ENCODE results near the gene PWWP2A. TPM values are rescaled to one million over a fixed set of nuclear protein-coding genes. Genes with fewer than 3 reads are reported as not detected.

PWWP2A gene
- total RNA-seq, 1 experiment from 2014 or later = 15.3 TPM

DNA sequence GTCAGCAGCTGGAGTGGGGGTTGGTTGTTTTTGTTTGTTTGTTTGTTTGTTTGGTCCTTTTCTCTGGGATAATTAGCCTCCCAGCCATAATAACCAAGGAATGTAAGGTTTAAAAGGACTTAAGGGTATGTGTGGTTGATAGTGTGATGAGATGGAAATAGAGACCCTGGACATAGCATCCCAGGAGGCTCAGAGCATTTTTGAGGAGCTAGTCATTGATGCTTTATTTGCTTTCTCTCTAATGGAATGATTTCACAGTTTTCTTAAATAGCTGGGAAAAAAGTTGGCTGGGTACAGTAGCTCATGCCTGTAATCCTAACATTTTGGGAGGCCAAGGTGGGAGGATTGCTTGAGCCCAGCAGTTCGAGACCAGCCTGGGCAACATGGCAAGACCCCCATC, 65.2 kb downstream of the PWWP2A start:
- peaks cover 52% of the 10 kb centered on the region; the same call in 1 of the 2 replicates for H3K36me3 ChIP-seq (ENCODE audit: low read depth, low read length)

GRCh38 chr5:160049099-160049498, 70.2 kb downstream of the PWWP2A start:
- ChIA-PET CTCF (no interaction called here), POLR2A (ENCODE audit: unreplicated experiment) (no interaction called here)
- Histone ChIP-seq H3K79me2 (ENCODE audit: low read length) (no peaks in the 10 kb centered on the region), H2AFZ (ENCODE audit: low read length) (no peak overlapping the region), H3K9me3 (ENCODE audit: low read length) (no peaks in the 10 kb centered on the region), H3K9ac (ENCODE audit: low read length) (no peak overlapping the region), H3K36me3 (ENCODE audit: low read depth, low read length) (peaks cover 33% of the 10 kb centered on the region; the same call in 1 of the 2 replicates), H4K20me1 (ENCODE audit: low read length) (no peaks in the 10 kb centered on the region), H3F3A (ENCODE audit: low read length, unreplicated experiment) (no peaks in the 10 kb centered on the region), H3K27ac (ENCODE audit: low read length) (no peak overlapping the region), H3K4me1 (ENCODE audit: insufficient read depth, low read length) (peaks cover 15% of the 10 kb centered on the region), H3K27me3 (ENCODE audit: low read length) (no peaks in the 10 kb centered on the region), H3K9me2 (replicated peaks; ENCODE audit: low read length) (no peaks in the 10 kb centered on the region), H3K4me3 (ENCODE audit: low read length) (no peak overlapping the region), H3K4me2 (ENCODE audit: low read length) (no peak overlapping the region)
- TF ChIP-seq, protein P1, sequence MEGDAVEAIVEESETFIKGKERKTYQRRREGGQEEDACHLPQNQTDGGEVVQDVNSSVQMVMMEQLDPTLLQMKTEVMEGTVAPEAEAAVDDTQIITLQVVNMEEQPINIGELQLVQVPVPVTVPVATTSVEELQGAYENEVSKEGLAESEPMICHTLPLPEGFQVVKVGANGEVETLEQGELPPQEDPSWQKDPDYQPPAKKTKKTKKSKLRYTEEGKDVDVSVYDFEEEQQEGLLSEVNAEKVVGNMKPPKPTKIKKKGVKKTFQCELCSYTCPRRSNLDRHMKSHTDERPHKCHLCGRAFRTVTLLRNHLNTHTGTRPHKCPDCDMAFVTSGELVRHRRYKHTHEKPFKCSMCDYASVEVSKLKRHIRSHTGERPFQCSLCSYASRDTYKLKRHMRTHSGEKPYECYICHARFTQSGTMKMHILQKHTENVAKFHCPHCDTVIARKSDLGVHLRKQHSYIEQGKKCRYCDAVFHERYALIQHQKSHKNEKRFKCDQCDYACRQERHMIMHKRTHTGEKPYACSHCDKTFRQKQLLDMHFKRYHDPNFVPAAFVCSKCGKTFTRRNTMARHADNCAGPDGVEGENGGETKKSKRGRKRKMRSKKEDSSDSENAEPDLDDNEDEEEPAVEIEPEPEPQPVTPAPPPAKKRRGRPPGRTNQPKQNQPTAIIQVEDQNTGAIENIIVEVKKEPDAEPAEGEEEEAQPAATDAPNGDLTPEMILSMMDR (conservative IDR thresholded peaks at IDR 0.05; ENCODE audit: low read depth, low read length) = no peak
- BruUV-seq (replicated peaks) = no TSS peak
- DNase-seq = no peak
- intact Hi-C loops (cut with micrococcal nuclease) = no loop called here
- no peak for ATAC-seq

More for the DNA sequence above, 65.2 kb downstream of the PWWP2A start:
- BruUV-seq (replicated peaks) = no TSS peak
- peaks cover 17% of the 10 kb centered on the region for H3K4me1 ChIP-seq (ENCODE audit: insufficient read depth, low read length)
- CTCF ChIA-PET = interaction anchor here (0.7 to 1.3 kb wide), 2 partner anchors 32 to 65 kb away, joined by 3 to 6 read pairs; partner anchors contain the start of gene PWWP2A
- no peaks in the 10 kb centered on the region for H3F3A ChIP-seq (ENCODE audit: low read length, unreplicated experiment)
- H3K9me2 ChIP-seq (replicated peaks; ENCODE audit: low read length) = no peaks in the 10 kb centered on the region
- no peak overlapping the region for H3K4me3 ChIP-seq (ENCODE audit: low read length)
- ATAC-seq (peak; percentile 71), DNase-seq (peak; percentile 33)
- POLR2A ChIA-PET (ENCODE audit: unreplicated experiment) = no interaction called here
- peak overlapping the region; percentile 22; the same call in 1 of the 2 replicates for H3K27ac ChIP-seq (ENCODE audit: low read length)
- no peaks in the 10 kb centered on the region for H3K9me3 ChIP-seq (ENCODE audit: low read length)
- H3K27me3 ChIP-seq (ENCODE audit: low read length) = no peaks in the 10 kb centered on the region
- H2AFZ ChIP-seq (ENCODE audit: low read length) = no peak overlapping the region
- H3K9ac ChIP-seq (ENCODE audit: low read length) = no peak overlapping the region
- H4K20me1 ChIP-seq (ENCODE audit: low read length) = no peaks in the 10 kb centered on the region
- intact Hi-C loops (cut with micrococcal nuclease) = no loop called here
- no peak overlapping the region for H3K4me2 ChIP-seq (ENCODE audit: low read length)
- TF ChIP-seq EZH2 (IDR thresholded peaks at IDR 0.05; ENCODE audit: low read length, unreplicated experiment) = no peak
- TF ChIP-seq, protein P1 (conservative IDR thresholded peaks at IDR 0.05; ENCODE audit: low read depth, low read length) = no peak
- no peaks in the 10 kb centered on the region for H3K79me2 ChIP-seq (ENCODE audit: low read length)

GRCh38 chr5:160048131-160048530, 71.1 kb downstream of the PWWP2A start:
- H3K4me2 ChIP-seq (ENCODE audit: low read length) = no peak overlapping the region
- no peaks in the 10 kb centered on the region for H3F3A ChIP-seq (ENCODE audit: low read length, unreplicated experiment)
- no peaks in the 10 kb centered on the region for H3K9me2 ChIP-seq (replicated peaks; ENCODE audit: low read length)
- H2AFZ ChIP-seq (ENCODE audit: low read length) = no peak overlapping the region
- ChIA-PET POLR2A (ENCODE audit: unreplicated experiment) (no interaction called here), CTCF (no interaction called here)
- ATAC-seq (no peak), DNase-seq (no peak)
- no peak overlapping the region for H3K4me3 ChIP-seq (ENCODE audit: low read length)
- H3K79me2 ChIP-seq (ENCODE audit: low read length) = no peaks in the 10 kb centered on the region
- H3K27ac ChIP-seq (ENCODE audit: low read length) = no peak overlapping the region
- no TSS peak for BruUV-seq (replicated peaks)
- H3K4me1 ChIP-seq (ENCODE audit: insufficient read depth, low read length) = peaks cover 10% of the 10 kb centered on the region; the same call in 1 of the 2 replicates
- no peaks in the 10 kb centered on the region for H3K27me3 ChIP-seq (ENCODE audit: low read length)
- peaks cover 29% of the 10 kb centered on the region; the same call in 1 of the 2 replicates for H3K36me3 ChIP-seq (ENCODE audit: low read depth, low read length)
- TF ChIP-seq EZH2phosphoT487 (IDR thresholded peaks at IDR 0.05; ENCODE audit: borderline replicate concordance, low read length) (no peak), EZH2 (IDR thresholded peaks at IDR 0.05; ENCODE audit: low read length, unreplicated experiment) (no peak)
- TF ChIP-seq, protein P1 (conservative IDR thresholded peaks at IDR 0.05; ENCODE audit: low read depth, low read length) = no peak
- intact Hi-C loops (cut with micrococcal nuclease) = no loop called here
- H4K20me1 ChIP-seq (ENCODE audit: low read length) = no peaks in the 10 kb centered on the region
- no peaks in the 10 kb centered on the region for H3K9me3 ChIP-seq (ENCODE audit: low read length)
- H3K9ac ChIP-seq (ENCODE audit: low read length) = no peak overlapping the region

Measured in PC-3 (cell line).